Vagina (tissue), 2 donors: ENCODE data around the gene MYH8.

ENCODE experiments used
- POLR2A ChIP-seq, 2 donors: fragments of 450-650 bp; IDR thresholded peaks; one replicate each; pipeline ENCODE4 v1.6.1; 2017; ENCODE audit warnings: antibody characterized with exemption in 2 of 2, mild to moderate bottlenecking in 2 of 2, moderate library complexity in 2 of 2
- POLR2AphosphoS5 ChIP-seq, 2 donors: sonication (generic); formaldehyde crosslinking; IDR thresholded peaks; one replicate each; pipeline ENCODE4 v1.9.0; 2017; ENCODE audit warnings: antibody characterized with exemption in 2 of 2, mild to moderate bottlenecking in 2 of 2, low read depth in 1 of 2; ENCODE audit not compliant: insufficient read depth in 1 of 2
- TF ChIP-seq, protein P1 (sequence below), 3 experiments: fragments of 450-650 bp in 2 of 3; fragments of 200-600 bp in 1 of 3; sonication (generic) in 1 of 3; IDR thresholded peaks; one replicate each; pipeline ENCODE4 v1.5.1; 2017 to 2019; ENCODE audit warnings: antibody characterized with exemption in 3 of 3, mild to moderate bottlenecking in 2 of 3, moderate library complexity in 2 of 3

DNA sequence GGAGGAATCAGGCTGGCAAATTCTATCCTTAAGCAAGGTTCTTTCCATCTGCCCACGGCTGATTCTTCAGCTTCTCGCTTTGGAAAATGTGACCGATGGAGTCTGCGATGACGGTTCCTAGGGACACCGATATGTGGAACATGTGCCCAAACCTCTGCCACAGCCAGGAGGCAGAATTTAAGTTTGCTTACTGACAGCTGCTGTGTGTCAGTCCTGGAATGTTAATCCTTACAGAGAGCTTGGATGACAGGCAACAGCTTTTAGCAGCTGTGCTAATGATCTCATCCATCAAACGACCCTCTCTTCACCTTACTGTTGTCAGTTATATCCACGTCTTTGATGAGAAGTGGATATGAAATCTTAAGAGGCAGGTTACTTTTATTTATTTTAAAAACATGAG, 37.6 kb downstream of the MYH8 start:
- no peak for TF ChIP-seq POLR2A (IDR thresholded peaks at IDR 0.05)
- TF ChIP-seq POLR2AphosphoS5 (IDR thresholded peaks at IDR 0.05; ENCODE audit: insufficient read depth in 1 of 2, low read depth in 1 of 2) = no peak
- TF ChIP-seq, protein P1, sequence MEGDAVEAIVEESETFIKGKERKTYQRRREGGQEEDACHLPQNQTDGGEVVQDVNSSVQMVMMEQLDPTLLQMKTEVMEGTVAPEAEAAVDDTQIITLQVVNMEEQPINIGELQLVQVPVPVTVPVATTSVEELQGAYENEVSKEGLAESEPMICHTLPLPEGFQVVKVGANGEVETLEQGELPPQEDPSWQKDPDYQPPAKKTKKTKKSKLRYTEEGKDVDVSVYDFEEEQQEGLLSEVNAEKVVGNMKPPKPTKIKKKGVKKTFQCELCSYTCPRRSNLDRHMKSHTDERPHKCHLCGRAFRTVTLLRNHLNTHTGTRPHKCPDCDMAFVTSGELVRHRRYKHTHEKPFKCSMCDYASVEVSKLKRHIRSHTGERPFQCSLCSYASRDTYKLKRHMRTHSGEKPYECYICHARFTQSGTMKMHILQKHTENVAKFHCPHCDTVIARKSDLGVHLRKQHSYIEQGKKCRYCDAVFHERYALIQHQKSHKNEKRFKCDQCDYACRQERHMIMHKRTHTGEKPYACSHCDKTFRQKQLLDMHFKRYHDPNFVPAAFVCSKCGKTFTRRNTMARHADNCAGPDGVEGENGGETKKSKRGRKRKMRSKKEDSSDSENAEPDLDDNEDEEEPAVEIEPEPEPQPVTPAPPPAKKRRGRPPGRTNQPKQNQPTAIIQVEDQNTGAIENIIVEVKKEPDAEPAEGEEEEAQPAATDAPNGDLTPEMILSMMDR (IDR thresholded peaks at IDR 0.05) = no peak
